Endothelial cell of umbilical vein (primary cell): Measurements from ENCODE around the gene KRT84.

ENCODE experiments used
- EZH2 ChIP-seq: IDR thresholded peaks from 2 replicates; pipeline ENCODE4 v1.6.1; 2012; ENCODE audit warnings: borderline replicate concordance, low read depth, mild to moderate bottlenecking, moderate library complexity, low read length, inconsistent platforms; ENCODE audit not compliant: severe bottlenecking
- FOS ChIP-seq: IDR thresholded peaks from 2 replicates; pipeline ENCODE4 v1.6.1; 2011; ENCODE audit warnings: mild to moderate bottlenecking, low read length, moderate library complexity, borderline replicate concordance; ENCODE audit not compliant: insufficient read depth
- GATA2 ChIP-seq: IDR thresholded peaks from 2 replicates; pipeline ENCODE4 v1.7.0; 2011; ENCODE audit warnings: low read depth, mild to moderate bottlenecking, moderate library complexity, mixed read lengths, low read length; ENCODE audit not compliant: insufficient read length, insufficient read depth
- JUN ChIP-seq: IDR thresholded peaks from 2 replicates; pipeline ENCODE4 v1.6.1; 2011; ENCODE audit warnings: borderline replicate concordance, low read depth; ENCODE audit not compliant: insufficient read length, insufficient read depth
- POLR2A ChIP-seq: IDR thresholded peaks from 2 replicates; pipeline ENCODE4 v1.6.1; 2012; ENCODE audit warnings: low read depth, mild to moderate bottlenecking, control low read depth, low read length
- POLR2AphosphoS5 ChIP-seq: IDR thresholded peaks from 2 replicates; pipeline ENCODE4 v1.6.1; 2012; ENCODE audit warnings: low read depth, mild to moderate bottlenecking, control low read depth, low read length, moderate library complexity; ENCODE audit not compliant: insufficient read depth
- TF ChIP-seq, protein P1 (sequence below): IDR thresholded peaks from 2 replicates; pipeline ENCODE4 v1.6.1; 2011; ENCODE audit not compliant: insufficient read depth, insufficient read length
- TF ChIP-seq, protein P2 (sequence below), 2 donors: IDR thresholded peaks; 1 replicate in 1 of 2; 2 replicates in 1 of 2; pipeline ENCODE4 v1.5.1; 2011; ENCODE audit warnings: low read length in 2 of 2, mild to moderate bottlenecking in 2 of 2, moderate library complexity in 2 of 2, control low read depth in 1 of 2, inconsistent platforms in 1 of 2, low read depth in 1 of 2; ENCODE audit not compliant: insufficient read depth in 1 of 2; ENCODE audit errors: extremely low read depth in 1 of 2

DNA sequence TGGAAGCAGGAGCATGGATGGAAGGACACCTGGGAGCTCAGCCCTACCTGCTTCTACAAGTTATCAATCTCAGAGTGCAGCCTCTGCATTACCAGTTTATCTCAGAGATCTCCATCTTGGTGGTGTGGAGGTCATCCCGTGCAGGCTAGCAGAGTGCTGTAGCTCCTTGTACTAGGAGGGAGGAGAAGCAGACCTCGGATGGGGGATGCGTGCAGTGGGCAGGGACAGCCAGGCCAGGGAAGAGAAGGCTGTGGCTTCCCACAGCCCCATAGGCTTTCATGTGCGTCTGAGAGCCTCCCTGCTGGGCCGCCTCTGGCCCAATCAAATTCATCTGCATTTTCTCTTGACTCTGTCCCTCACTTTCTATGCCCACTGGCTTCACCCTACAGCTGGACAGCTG lies 29.5 kb upstream of the KRT84 start:
- TF ChIP-seq, protein P1, sequence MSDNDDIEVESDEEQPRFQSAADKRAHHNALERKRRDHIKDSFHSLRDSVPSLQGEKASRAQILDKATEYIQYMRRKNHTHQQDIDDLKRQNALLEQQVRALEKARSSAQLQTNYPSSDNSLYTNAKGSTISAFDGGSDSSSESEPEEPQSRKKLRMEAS, result no peak
- TF ChIP-seq FOS, result no peak
- TF ChIP-seq, protein P2, sequence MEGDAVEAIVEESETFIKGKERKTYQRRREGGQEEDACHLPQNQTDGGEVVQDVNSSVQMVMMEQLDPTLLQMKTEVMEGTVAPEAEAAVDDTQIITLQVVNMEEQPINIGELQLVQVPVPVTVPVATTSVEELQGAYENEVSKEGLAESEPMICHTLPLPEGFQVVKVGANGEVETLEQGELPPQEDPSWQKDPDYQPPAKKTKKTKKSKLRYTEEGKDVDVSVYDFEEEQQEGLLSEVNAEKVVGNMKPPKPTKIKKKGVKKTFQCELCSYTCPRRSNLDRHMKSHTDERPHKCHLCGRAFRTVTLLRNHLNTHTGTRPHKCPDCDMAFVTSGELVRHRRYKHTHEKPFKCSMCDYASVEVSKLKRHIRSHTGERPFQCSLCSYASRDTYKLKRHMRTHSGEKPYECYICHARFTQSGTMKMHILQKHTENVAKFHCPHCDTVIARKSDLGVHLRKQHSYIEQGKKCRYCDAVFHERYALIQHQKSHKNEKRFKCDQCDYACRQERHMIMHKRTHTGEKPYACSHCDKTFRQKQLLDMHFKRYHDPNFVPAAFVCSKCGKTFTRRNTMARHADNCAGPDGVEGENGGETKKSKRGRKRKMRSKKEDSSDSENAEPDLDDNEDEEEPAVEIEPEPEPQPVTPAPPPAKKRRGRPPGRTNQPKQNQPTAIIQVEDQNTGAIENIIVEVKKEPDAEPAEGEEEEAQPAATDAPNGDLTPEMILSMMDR (IDR thresholded peaks at IDR 0.05; ENCODE audit: extremely low read depth in 1 of 2, insufficient read depth in 1 of 2, low read depth in 1 of 2, low read length in 2 of 2), result no peak
- no peak for TF ChIP-seq GATA2
- TF ChIP-seq POLR2AphosphoS5, result no peak
- no peak for TF ChIP-seq EZH2
- TF ChIP-seq JUN, result no peak
- no peak for TF ChIP-seq POLR2A
